RWPE2 (cell line): Measurements from ENCODE around the gene GUF1.

Experiments
- ATAC-seq: fragments of 200-7000 bp; cut with Tn5 transposase; 3 replicates; pipeline ENCODE4 v1.9.1; 2021; ENCODE audit warnings: low read depth
- DNase-seq: peaks from one replicate; pipeline ENCODE4 v3.0.0-alpha.2; 2020; ENCODE audit warnings: low spot score
- H3K27ac ChIP-seq: fragments of 450-650 bp; 2 replicates; pipeline ENCODE4 v1.5.1; 2017; ENCODE audit warnings: mild to moderate bottlenecking; ENCODE audit not compliant: poor library complexity, severe bottlenecking
- H3K27me3 ChIP-seq: fragments of 250-450 bp; sonication (Bioruptor Pico); 2 replicates; pipeline ENCODE4 v1.5.1; 2021; ENCODE audit warnings: mild to moderate bottlenecking, moderate library complexity; ENCODE audit not compliant: insufficient read depth, poor library complexity, severe bottlenecking
- H3K36me3 ChIP-seq: fragments of 250-450 bp; sonication (Bioruptor Pico); 2 replicates; pipeline ENCODE4 v1.5.1; 2020; ENCODE audit warnings: low read depth, mild to moderate bottlenecking, moderate library complexity
- H3K4me1 ChIP-seq: fragments of 250-450 bp; sonication (Bioruptor Pico); 2 replicates; pipeline ENCODE4 v1.5.1; 2021; ENCODE audit warnings: mild to moderate bottlenecking, moderate library complexity; ENCODE audit not compliant: insufficient read depth, poor library complexity, severe bottlenecking
- H3K4me3 ChIP-seq: fragments of 250-450 bp; sonication (Bioruptor Pico); 2 replicates; pipeline ENCODE4 v1.5.1; 2021; ENCODE audit warnings: mild to moderate bottlenecking, moderate library complexity; ENCODE audit not compliant: severe bottlenecking
- H3K9me3 ChIP-seq: fragments of 250-450 bp; sonication (Bioruptor Pico); 2 replicates; pipeline ENCODE4 v1.5.1; 2021; ENCODE audit warnings: mild to moderate bottlenecking, moderate library complexity; ENCODE audit not compliant: severe bottlenecking
- CTCF ChIP-seq: fragments of 450-650 bp; IDR thresholded peaks from one replicate; pipeline ENCODE4 v1.5.1; 2017; ENCODE audit warnings: mild to moderate bottlenecking, moderate library complexity; ENCODE audit not compliant: poor library complexity, severe bottlenecking

The GUF1 gene

GRCh38 chr4:44638091-44638490 lies 40.1 kb upstream of the GUF1 start:
- Histone ChIP-seq H3K9me3 (no peaks in the 10 kb centered on the region), H3K27me3 (no peaks in the 10 kb centered on the region), H3K36me3 (no peaks in the 10 kb centered on the region), H3K27ac (no peak overlapping the region), H3K4me3 (no peak overlapping the region), H3K4me1 (no peaks in the 10 kb centered on the region)
- DNase-seq (no peak), ATAC-seq (no peak)
- TF ChIP-seq CTCF = no peak

- DNase-seq (no peak), ATAC-seq (peak; percentile 52; the same call in 2 of the 3 replicates)
- H3K36me3 ChIP-seq = no peaks in the 10 kb centered on the region
- no peaks in the 10 kb centered on the region for H3K4me1 ChIP-seq
- TF ChIP-seq CTCF = no peak
- no peaks in the 10 kb centered on the region for H3K27me3 ChIP-seq
- H3K4me3 ChIP-seq = no peak overlapping the region
- H3K9me3 ChIP-seq = no peaks in the 10 kb centered on the region
- no peak overlapping the region for H3K27ac ChIP-seq
Observed at GRCh38 chr4:44646151-44646550, 32.1 kb upstream of the GUF1 start.

DNA sequence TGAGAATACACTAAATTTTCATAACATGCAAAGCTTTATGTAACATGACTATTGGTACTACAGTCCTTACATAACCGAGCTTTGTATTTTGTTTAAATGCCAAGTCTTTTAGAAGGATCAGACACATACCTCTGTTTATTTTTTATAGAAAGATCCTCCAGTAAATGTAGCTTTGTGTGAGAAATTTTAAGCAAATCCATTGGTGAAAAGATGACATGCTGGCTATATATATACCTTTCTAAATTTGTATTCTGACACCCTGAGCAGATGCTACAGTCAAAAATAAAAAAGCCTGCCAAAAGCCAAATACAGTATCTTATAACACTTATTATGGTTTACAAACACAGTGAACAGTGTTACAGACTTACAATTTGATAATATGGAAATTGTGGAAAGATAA lies 26.8 kb upstream of the GUF1 start, which contains the start of gene YIPF7:
Gene YIPF7, minus strand, starts transcription at position 201 of the 400 bp plus-strand sequence. CDS start 1,525 bp downstream, outside the sequence.
- Histone ChIP-seq H3K27me3 (no peaks in the 10 kb centered on the region), H3K4me3 (no peak within 1 kb of the TSS), H3K4me1 (no peaks in the 10 kb centered on the region), H3K36me3 (no peaks in the 10 kb centered on the region), H3K27ac (no peak within 1 kb of the TSS), H3K9me3 (no peaks in the 10 kb centered on the region)
- no peak for DNase-seq
- TF ChIP-seq CTCF = no peak
- no peak for ATAC-seq

DNA sequence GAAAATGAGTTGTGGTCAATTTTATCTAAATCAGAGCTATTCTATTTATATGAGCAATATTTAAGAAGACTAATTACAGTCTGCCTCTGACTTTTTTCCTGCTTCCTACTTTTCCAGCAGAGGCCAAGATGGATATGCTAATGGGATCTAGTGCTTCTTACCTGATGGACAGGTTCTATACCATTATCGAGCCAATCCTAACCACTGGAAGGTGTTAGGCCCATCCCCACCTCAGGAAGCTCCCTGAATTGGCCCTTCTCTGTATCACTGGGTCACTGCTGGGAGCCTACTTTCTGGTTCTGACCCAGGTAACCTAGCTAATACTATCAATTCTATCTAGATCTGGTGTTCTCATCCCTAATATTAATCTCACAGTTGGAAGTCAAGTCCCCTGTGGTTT lies 26.2 kb upstream of the GUF1 start:
- H3K36me3 ChIP-seq = no peaks in the 10 kb centered on the region
- TF ChIP-seq CTCF = no peak
- ATAC-seq (no peak), DNase-seq (no peak)
- H3K27me3 ChIP-seq = no peaks in the 10 kb centered on the region
- H3K4me3 ChIP-seq = no peak overlapping the region
- no peak overlapping the region for H3K27ac ChIP-seq
- H3K9me3 ChIP-seq = no peaks in the 10 kb centered on the region
- no peaks in the 10 kb centered on the region for H3K4me1 ChIP-seq

DNA sequence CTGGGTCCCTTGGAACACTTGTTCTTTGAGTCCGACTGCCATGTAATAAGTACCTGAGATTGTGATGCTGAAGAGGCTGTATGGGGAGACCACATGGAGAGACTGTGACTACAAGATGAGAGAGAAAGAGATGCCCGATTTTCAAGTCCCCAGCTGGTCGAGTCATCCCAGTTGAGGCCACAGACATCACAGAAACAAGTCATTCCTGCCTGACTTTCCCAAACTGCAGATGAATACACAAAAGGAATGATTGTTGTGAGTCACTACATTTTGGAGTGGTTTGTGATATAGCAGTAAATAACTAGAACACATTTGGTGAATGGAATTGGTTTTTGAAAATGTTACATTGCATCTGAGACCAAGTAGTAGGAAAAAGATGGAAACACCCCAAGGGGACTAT lies 17.8 kb upstream of the GUF1 start:
- Histone ChIP-seq H3K36me3 (no peaks in the 10 kb centered on the region), H3K27me3 (no peaks in the 10 kb centered on the region), H3K4me3 (no peak overlapping the region), H3K27ac (no peak overlapping the region), H3K9me3 (no peaks in the 10 kb centered on the region), H3K4me1 (peaks cover 4% of the 10 kb centered on the region)
- no peak for TF ChIP-seq CTCF
- DNase-seq = no peak
- ATAC-seq = no peak
